Hepatocyte (in vitro differentiated cells): Measurements from ENCODE around the gene GLI1. TPM values are rescaled to one million over a fixed set of nuclear protein-coding genes. Genes with fewer than 3 reads are reported as not detected.
"Not testable (repeated sequence)": the region's sequence is repeated elsewhere in the genome, so short reads cannot be mapped to it uniquely, and the experiment has no call there.

Experiments
- DNase-seq: peaks from one replicate; pipeline ENCODE4 v3.0.0-alpha.2; 2016; ENCODE audit warnings: low spot score
- H2AFZ ChIP-seq: fragments of 200-600 bp; sonication (generic); 2 replicates; pipeline ENCODE4 v1.6.0; 2016; ENCODE audit warnings: antibody characterized with exemption, mild to moderate bottlenecking
- H3K27ac ChIP-seq: fragments of 200-600 bp; sonication (generic); 2 replicates; pipeline ENCODE4 v1.5.1; 2016; ENCODE audit warnings: mild to moderate bottlenecking
- H3K27me3 ChIP-seq: fragments of 200-600 bp; sonication (generic); 2 replicates; pipeline ENCODE4 v1.6.1; 2016
- H3K36me3 ChIP-seq: fragments of 200-600 bp; sonication (generic); replicated peaks from 2 replicates; pipeline ENCODE4 v1.5.1; 2016; ENCODE audit warnings: low read depth; ENCODE audit not compliant: insufficient read depth
- H3K4me1 ChIP-seq: fragments of 200-600 bp; sonication (generic); 2 replicates; pipeline ENCODE4 v1.5.1; 2016; ENCODE audit warnings: mild to moderate bottlenecking, moderate library complexity; ENCODE audit not compliant: insufficient read depth
- H3K4me2 ChIP-seq: fragments of 200-600 bp; sonication (generic); 2 replicates; pipeline ENCODE4 v1.6.0; 2016
- H3K4me3 ChIP-seq: fragments of 200-600 bp; sonication (generic); 2 replicates; pipeline ENCODE4 v1.5.1; 2016; ENCODE audit warnings: mild to moderate bottlenecking
- H3K79me2 ChIP-seq: fragments of 200-600 bp; sonication (generic); 2 replicates; pipeline ENCODE4 v1.6.0; 2017; ENCODE audit warnings: mild to moderate bottlenecking
- H3K9me2 ChIP-seq: fragments of 200-600 bp; sonication (generic); replicated peaks from 2 replicates; pipeline ENCODE4 v1.6.0; 2017; ENCODE audit warnings: mild to moderate bottlenecking; ENCODE audit not compliant: insufficient read depth
- H3K9me3 ChIP-seq: fragments of 200-600 bp; sonication (generic); 2 replicates; pipeline ENCODE4 v1.5.1; 2016; ENCODE audit warnings: low read depth, mild to moderate bottlenecking
- H4K20me1 ChIP-seq: fragments of 200-600 bp; sonication (generic); 2 replicates; pipeline ENCODE4 v1.6.0; 2016; ENCODE audit warnings: mild to moderate bottlenecking; ENCODE audit not compliant: insufficient read depth, poor library complexity, severe bottlenecking
- EZH2 ChIP-seq: fragments of 200-600 bp; sonication (generic); IDR thresholded peaks from 2 replicates; pipeline ENCODE4 v1.6.1; 2016; ENCODE audit warnings: antibody characterized with exemption, mild to moderate bottlenecking, borderline replicate concordance
- EZH2phosphoT487 ChIP-seq: fragments of 200-600 bp; sonication (generic); IDR thresholded peaks from one replicate; pipeline ENCODE4 v1.6.1; 2018; ENCODE audit warnings: antibody characterized with exemption, mild to moderate bottlenecking, low read depth, moderate library complexity; ENCODE audit not compliant: unreplicated experiment, severe bottlenecking
- WGBS: methylation state at CpG from one replicate; pipeline ENCODE4 v1.1.6; 2016; ENCODE audit warnings: low lambda C conversion rate; ENCODE audit errors: missing lambda C conversion rate; 5-methylcytosine and 5-hydroxymethylcytosine counted together
- polyA plus RNA-seq: library from polyadenylated mRNA; unstranded; fragments of >200 nt; fragmentation: Nextera tagmentation; extraction: Ambion mirVana; gene quantifications from 2 replicates; pipeline ENCODE4 v1.2.1, GENCODE V29; 2016
- total RNA-seq: library from RNA; depleted of rRNA; stranded (reverse); fragments of >200 nt; gene quantifications from 2 replicates; pipeline ENCODE4 v1.2.3, GENCODE V29; 2014
- TF ChIP-seq, protein P1 (sequence below): fragments of 200-600 bp; sonication (generic); IDR thresholded peaks from 2 replicates; pipeline ENCODE4 v1.5.1; 2016; ENCODE audit warnings: antibody characterized with exemption, mild to moderate bottlenecking; ENCODE audit not compliant: poor library complexity

Gene GLI1
- total and polyA plus RNA-seq, 2 experiments from 2014 or later = 6.0 to 7.6 TPM

DNA sequence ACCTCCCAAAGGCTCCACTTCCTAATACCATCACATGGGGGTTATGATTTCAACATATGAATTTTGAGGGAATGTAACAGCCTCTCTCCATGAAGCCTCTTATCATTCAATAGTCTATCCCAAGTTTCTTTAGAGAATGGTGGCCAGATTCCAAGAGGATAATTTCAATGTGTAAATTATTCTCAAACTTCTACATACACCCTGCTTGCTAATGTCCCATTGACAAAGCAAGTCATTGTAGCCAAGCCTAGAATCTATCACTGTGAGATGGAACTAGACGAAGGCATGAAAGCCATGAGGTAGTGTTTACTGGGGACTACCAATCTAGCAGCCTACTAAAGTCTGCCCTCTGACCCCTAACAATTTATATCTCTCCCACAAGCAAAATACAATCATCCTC lies 21.2 kb upstream of the GLI1 start:
- no peaks in the 10 kb centered on the region for H3K36me3 ChIP-seq
- H4K20me1 ChIP-seq = no peaks in the 10 kb centered on the region
- H3K9me2 ChIP-seq = no peaks in the 10 kb centered on the region
- no peak overlapping the region for H2AFZ ChIP-seq
- H3K4me2 ChIP-seq = no peak overlapping the region
- H3K27me3 ChIP-seq = no peaks in the 10 kb centered on the region
- no peak for TF ChIP-seq EZH2
- no peak for TF ChIP-seq EZH2phosphoT487
- TF ChIP-seq, protein P1, sequence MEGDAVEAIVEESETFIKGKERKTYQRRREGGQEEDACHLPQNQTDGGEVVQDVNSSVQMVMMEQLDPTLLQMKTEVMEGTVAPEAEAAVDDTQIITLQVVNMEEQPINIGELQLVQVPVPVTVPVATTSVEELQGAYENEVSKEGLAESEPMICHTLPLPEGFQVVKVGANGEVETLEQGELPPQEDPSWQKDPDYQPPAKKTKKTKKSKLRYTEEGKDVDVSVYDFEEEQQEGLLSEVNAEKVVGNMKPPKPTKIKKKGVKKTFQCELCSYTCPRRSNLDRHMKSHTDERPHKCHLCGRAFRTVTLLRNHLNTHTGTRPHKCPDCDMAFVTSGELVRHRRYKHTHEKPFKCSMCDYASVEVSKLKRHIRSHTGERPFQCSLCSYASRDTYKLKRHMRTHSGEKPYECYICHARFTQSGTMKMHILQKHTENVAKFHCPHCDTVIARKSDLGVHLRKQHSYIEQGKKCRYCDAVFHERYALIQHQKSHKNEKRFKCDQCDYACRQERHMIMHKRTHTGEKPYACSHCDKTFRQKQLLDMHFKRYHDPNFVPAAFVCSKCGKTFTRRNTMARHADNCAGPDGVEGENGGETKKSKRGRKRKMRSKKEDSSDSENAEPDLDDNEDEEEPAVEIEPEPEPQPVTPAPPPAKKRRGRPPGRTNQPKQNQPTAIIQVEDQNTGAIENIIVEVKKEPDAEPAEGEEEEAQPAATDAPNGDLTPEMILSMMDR = no peak
- WGBS = 74% methylated on average over 1 of the region's 1 CpG
- H3K4me3 ChIP-seq = no peak overlapping the region
- H3K9me3 ChIP-seq = no peaks in the 10 kb centered on the region
- H3K27ac ChIP-seq = no peak overlapping the region
- no peaks in the 10 kb centered on the region for H3K79me2 ChIP-seq
- no peak for DNase-seq
- no peaks in the 10 kb centered on the region for H3K4me1 ChIP-seq

DNA sequence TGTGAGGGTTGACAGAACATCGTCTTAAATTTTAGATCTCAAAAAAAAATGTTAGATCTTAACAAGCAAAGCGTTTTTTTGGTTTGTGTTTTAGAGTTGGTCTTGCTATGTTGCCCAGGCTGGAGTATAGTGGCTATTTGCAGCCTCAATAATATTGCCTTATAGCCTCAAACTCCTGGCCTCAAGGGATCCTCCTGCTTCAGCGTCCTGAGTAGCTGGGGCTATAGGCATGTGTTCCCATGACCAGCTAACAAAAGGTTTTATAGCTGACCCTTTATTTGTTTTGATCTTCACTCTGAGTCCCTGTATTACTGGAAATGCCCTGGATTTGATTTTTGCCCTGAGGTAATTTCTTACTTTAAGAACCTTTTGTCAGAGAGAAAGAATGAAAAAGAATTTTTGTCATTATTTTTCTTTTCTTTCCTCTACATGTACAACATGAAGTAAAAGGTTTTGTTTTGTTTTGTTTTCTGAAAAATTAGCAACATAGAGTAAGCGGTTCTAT lies 19.8 kb upstream of the GLI1 start:
- no peaks in the 10 kb centered on the region for H4K20me1 ChIP-seq
- no peaks in the 10 kb centered on the region for H3K9me3 ChIP-seq
- H3K9me2 ChIP-seq = no peaks in the 10 kb centered on the region
- no peak overlapping the region for H2AFZ ChIP-seq
- no peak overlapping the region for H3K27ac ChIP-seq
- no peak overlapping the region for H3K4me3 ChIP-seq
- H3K36me3 ChIP-seq = no peaks in the 10 kb centered on the region
- DNase-seq = no peak
- no peak overlapping the region for H3K4me2 ChIP-seq
- 69% methylated on average over 4 of the region's 4 CpGs for WGBS
- no peaks in the 10 kb centered on the region for H3K27me3 ChIP-seq
- TF ChIP-seq, protein P1 = no peak
- TF ChIP-seq EZH2 (no peak), EZH2phosphoT487 (no peak)
- no peaks in the 10 kb centered on the region for H3K79me2 ChIP-seq
- H3K4me1 ChIP-seq = no peaks in the 10 kb centered on the region

DNA sequence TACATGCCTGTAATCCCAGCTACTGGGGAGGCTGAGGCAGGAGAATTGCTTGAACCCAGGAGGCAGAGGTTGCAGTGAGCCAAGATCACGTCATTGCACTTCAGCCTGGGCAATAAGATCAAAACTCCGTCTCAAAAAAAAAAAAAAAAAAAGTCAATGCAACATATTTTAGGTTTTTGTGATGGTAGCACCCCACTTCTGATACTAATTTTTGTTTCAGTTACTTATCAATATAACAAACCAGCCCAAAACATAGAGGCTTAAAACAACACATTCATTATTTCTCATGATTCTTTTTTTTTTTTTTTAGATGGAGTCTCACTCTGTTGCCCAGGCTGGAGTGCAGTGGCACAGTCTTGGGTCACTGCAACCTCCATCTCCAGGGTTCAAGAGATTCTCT lies 18.2 kb upstream of the GLI1 start:
- not testable (repeated sequence) for H3K27me3 ChIP-seq, H3K4me2 ChIP-seq

DNA sequence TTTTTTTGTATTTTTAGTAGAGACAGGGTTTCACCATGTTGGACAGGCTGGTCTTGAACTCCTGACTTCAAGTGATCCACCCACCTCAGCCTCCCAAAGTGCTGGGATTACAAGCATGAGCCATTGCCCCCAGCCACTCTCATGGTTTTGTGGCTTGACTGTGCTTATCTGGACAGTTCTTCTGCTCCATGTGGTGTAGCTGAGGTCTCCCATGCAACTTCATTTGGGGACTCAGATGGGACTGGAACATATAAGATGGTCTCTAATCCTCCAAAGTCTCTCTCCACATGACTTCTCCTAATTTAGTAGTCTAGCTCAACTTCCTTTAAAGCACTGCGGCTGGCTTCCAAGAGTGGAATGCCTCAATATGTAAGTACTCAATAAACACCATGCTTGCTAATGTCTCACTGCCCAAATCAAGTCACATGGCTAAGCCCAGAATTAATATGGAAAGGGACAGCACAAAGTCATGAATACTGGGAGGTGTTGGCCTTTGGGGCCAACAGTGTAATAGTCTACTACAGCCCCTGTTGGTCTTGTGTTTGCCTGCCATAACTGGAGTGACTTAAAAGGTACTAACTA lies 17.6 kb upstream of the GLI1 start:
- Histone ChIP-seq H3K27me3 (no peaks in the 10 kb centered on the region), H3K9me2 (no peaks in the 10 kb centered on the region), H4K20me1 (no peaks in the 10 kb centered on the region), H3K9me3 (no peaks in the 10 kb centered on the region), H3K4me3 (no peak overlapping the region), H3K79me2 (no peaks in the 10 kb centered on the region), H3K36me3 (no peaks in the 10 kb centered on the region), H3K27ac (no peak overlapping the region), H2AFZ (no peak overlapping the region), H3K4me1 (no peaks in the 10 kb centered on the region), H3K4me2 (no peak overlapping the region)
- 93% methylated on average over 1 of the region's 1 CpG for WGBS
- no peak for DNase-seq
- no peak for TF ChIP-seq EZH2phosphoT487
- TF ChIP-seq, protein P1 = no peak
- TF ChIP-seq EZH2 = no peak

More for the DNA sequence above, 18.2 kb upstream of the GLI1 start:
- not testable (repeated sequence) for H4K20me1 ChIP-seq, H3K79me2 ChIP-seq, H3K9me3 ChIP-seq, H3K4me3 ChIP-seq, H3K4me1 ChIP-seq, DNase-seq, H2AFZ ChIP-seq, H3K9me2 ChIP-seq, H3K27ac ChIP-seq, H3K36me3 ChIP-seq
- WGBS = 96% methylated on average over 2 of the region's 2 CpGs

DNA sequence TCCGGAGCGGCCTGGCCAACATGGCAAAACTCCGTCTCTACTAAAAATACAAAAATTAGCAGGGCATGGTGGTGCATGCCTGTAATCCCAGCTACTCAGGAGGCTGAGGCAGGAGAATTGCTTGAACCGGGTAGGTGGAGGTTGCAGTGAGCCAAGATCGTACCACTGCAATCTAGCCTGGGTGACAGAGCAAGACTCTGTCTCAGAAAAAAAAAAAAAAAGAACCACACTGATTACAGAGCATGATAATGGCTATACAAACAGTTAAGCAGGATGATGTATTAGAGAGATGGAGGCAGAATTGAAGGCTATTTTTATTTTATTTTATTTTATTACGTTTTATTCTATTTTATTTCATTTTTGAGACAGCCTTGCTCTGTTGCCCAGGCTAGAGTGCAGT lies 15.2 kb upstream of the GLI1 start:
- H3K79me2 ChIP-seq, H3K27ac ChIP-seq, H3K9me2 ChIP-seq, H3K4me1 ChIP-seq, H3K9me3 ChIP-seq, DNase-seq, H3K4me2 ChIP-seq, H2AFZ ChIP-seq, H4K20me1 ChIP-seq, H3K4me3 ChIP-seq, H3K36me3 ChIP-seq, H3K27me3 ChIP-seq: not testable (repeated sequence)
- WGBS = 87% methylated on average over 6 of the region's 6 CpGs
